GM18498 (cell line): Measurements from ENCODE around the gene CTDNEP1.

Experiments
- ATAC-seq: cut with Tn5 transposase; IDR thresholded peaks from one replicate; pipeline ENCODE4 v1.9.1; 2021; ENCODE audit warnings: mild to moderate bottlenecking, moderate library complexity; ENCODE audit not compliant: unreplicated experiment

CTDNEP1 gene

DNA sequence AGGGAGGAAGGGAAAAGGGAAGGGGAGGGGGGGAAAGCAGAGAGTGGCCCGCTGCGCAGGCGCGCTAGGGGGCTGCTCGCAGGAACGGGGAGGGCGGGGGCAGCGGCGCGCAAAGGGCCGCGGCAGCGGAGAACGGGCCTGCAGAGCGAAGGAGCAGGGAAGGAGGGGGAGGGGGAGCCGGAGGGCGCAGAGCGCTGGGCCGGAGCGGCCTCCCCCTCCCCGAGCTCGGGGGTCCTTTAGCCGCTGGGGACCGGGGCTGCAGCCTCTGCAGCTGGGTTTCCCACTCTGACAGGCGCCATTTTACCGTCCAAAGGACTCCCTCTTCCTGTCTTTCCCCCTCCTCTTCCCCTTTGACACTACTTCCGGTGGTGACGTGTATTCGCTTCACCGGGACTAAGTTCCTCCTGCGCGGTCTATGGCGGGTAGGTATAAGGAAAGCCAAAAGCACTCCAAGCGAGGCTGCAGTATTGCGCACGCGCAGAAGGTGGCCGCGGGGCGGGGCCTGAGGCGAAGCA lies at the start of gene CTDNEP1:
TSS of gene CTDNEP1 (minus strand) at position 74 of the 515 bp plus-strand sequence. CDS start 438 bp downstream, outside the sequence.
- ATAC-seq, result peak; percentile 83

DNA sequence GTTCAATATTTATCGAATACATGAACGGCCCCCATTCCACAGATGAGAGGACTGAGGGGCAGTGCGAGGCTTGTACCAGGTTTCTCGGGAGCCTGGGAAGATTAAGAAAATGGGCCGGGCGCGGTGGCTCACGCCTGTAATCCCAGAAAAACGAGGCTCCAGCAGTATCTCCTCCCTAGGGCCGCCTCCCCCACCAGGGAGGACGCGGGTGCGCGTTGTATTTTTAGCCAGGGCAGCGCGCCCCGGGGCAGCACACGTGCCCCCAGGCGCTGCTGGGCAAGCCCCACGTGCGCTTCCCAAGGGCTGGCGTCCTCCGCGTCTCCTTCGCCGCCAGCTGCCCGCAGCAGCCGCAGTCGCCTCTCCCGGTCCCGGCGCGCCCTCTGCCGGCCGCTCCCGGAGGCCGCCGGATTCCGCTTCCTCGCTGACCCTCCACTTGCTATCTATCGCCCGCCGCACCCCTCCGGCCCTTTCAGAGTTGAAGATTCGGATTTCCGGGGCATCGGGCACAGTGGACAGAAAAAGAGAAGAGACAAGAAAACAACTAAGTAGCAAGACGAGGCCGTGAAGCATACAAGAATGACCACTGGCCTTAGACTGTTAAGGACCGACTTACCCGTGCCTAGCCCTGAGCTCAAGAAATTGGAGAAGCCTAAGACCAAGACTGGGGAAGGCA lies 44.8 kb upstream of the CTDNEP1 start:
- ATAC-seq, result no peak

GRCh38 chr17:7295230-7296180 lies 44.0 kb upstream of the CTDNEP1 start:
- ATAC-seq, result no peak

- no peak for ATAC-seq
These were observed 43.1 kb upstream of the CTDNEP1 start, which contains the start of gene YBX2 for GRCh38 chr17:7294614-7295153. YBX2 (minus strand) TSS chr17:7294639; CDS start chr17:7294500, 139 bp downstream.

DNA sequence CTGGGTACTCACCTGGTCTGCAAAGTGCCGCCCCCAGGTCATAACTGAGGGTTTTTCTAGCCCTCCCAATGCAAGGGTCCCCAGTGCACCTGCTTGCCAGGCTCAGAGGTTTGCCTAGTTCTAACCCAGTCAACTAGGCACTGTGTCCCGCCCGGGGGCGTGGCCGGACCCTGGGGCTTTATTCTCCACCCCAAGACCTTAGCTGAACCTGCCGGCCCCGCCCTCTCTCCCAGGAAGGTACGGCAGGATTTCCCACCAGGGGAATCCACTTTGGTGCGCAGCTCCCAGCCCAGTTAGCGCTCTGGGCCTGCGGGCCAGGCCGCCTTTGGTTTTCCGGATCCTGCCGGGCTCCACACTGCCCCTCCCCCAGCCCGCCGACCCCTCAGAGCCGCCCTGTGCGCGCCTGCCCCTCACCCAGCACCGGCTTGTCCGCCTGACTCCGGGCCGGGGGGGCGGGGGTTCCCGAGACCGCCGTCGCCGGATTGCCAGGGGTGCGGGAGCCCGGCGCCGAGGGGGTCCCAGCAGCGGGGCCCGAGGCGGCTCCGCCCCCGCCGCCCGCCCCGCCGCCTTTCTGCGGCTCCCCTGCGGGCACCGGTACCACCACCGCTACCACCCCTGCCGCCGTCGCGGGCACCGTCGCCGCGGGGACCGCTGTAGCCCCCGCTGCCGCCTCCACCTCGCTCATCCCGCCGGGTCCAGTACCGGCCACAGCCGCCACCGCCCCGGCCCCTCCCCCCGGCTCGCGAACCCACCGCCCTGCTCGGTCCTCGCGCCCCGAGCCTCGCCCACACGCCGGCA lies 42.5 kb upstream of the CTDNEP1 start:
- no peak for ATAC-seq

- ATAC-seq, result no peak
These were observed 41.6 kb upstream of the CTDNEP1 start for GRCh38 chr17:7293159-7293558.

- ATAC-seq, result no peak
These were observed 41.2 kb upstream of the CTDNEP1 start for GRCh38 chr17:7292729-7293128.

GRCh38 chr17:7292194-7292593 lies 40.7 kb upstream of the CTDNEP1 start:
- ATAC-seq, result no peak

- no peak for ATAC-seq
These were observed 39.2 kb upstream of the CTDNEP1 start for GRCh38 chr17:7290685-7291084.

GRCh38 chr17:7290166-7290565 lies 38.6 kb upstream of the CTDNEP1 start:
- no peak for ATAC-seq

GRCh38 chr17:7289256-7290032 lies 37.9 kb upstream of the CTDNEP1 start:
- ATAC-seq, result no peak

DNA sequence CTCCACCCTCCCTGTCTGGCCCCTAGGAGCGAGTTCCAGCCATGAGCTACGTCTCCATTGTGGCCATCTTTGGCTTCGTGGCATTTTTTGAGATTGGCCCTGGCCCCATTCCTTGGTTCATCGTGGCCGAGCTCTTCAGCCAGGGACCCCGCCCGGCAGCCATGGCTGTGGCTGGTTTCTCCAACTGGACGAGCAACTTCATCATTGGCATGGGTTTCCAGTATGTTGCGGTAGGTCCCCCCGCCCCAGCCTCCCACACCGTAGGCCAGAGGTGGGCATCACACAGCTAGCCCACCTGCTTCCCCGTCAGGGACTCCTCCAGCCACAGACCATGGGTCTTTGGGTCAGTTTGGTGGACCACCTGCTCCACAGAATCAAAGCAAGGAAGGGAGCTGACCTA lies 34.1 kb upstream of the CTDNEP1 start:
- ATAC-seq, result no peak

DNA sequence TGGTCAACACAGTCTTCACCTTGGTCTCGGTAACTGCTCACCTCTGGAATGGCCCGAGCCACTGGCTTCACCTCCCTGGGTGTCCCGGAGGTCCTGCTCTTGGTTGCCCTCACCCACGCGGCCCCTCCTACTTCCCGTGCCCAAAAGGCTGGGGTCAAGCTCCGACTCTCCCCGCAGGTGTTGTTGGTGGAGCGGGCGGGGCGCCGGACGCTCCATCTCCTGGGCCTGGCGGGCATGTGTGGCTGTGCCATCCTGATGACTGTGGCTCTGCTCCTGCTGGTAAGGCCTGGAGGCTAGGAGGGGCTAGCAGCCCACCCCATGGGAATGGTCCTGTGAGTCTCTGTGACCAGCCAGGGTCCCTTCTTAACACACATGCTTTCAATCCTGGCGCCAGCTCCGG lies 33.4 kb upstream of the CTDNEP1 start:
- ATAC-seq, result no peak

DNA sequence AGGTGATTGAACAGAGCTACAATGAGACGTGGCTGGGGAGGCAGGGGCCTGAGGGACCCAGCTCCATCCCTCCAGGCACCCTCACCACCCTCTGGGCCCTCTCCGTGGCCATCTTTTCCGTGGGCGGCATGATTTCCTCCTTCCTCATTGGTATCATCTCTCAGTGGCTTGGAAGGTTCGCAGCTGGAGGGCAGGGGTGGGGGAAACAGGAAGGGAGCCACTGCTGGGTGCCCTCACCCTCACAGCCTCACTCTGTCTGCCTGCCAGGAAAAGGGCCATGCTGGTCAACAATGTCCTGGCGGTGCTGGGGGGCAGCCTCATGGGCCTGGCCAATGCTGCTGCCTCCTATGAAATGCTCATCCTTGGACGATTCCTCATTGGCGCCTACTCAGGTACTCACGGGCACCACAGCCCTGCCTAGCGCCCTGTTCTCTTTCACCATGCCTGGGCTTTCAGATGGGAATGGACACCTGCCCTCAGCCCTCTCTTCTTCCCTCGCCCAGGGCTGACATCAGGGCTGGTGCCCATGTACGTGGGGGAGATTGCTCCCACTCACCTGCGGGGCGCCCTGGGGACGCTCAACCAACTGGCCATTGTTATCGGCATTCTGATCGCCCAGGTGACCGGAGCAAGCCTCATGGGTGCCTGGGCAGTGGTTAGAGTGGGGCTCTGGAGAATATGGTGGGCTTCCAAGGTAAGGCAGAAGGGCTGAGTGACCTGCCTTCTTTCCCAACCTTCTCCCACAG lies 32.1 kb upstream of the CTDNEP1 start:
- ATAC-seq, result no peak

DNA sequence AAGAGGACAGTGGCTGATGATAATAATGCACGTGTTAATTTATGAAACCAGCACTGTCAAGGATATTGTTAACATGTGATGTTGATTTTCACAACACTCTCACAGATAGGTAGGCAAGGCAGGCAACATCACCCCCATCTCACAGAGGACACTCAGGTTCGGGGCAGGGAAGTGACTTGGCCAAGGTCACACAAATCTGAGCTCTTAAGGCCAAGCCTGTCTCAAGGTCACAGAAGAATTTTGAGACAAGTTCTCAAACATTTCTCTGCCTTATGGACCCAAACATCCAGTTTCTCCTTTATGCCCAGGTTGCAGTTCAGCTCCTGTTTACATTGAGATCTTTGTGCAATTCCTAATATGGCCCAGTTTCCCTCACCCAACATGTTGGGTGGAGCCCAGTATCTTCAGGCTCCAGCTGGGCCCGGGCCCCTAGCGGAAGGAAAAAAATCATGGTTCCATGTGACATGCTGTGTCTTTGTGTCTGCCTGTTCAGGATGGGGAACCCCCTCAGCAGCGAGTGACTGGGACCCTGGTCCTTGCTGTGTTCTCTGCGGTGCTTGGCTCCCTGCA lies 31.3 kb upstream of the CTDNEP1 start:
- ATAC-seq, result no peak

- ATAC-seq, result no peak
These were observed 30.6 kb upstream of the CTDNEP1 start for GRCh38 chr17:7281953-7282751.

- ATAC-seq, result peak; percentile 46
These were observed 29.8 kb upstream of the CTDNEP1 start, which contains the start of gene SLC2A4 for GRCh38 chr17:7281074-7281952. SLC2A4 (plus strand) TSS chr17:7281718; CDS start chr17:7281935, 217 bp downstream.
